A549 (cell line): ENCODE data around the gene TSC22D1. TPM values are rescaled to one million over a fixed set of nuclear protein-coding genes. Genes with fewer than 3 reads are reported as not detected.

ENCODE experiments used
- ATAC-seq, 2 experiments: fragments of 200-7000 bp in 1 of 2; fragments of >200 bp in 1 of 2; cut with Nextera tagmentation in 1 of 2; cut with Tn5 transposase in 1 of 2; 3 replicates each; pipeline versions ENCODE4 v1.8.0 to v1.9.1; 2018 to 2020; ENCODE audit warnings: mild to moderate bottlenecking in 1 of 2, moderate library complexity in 1 of 2
- CTCF ChIA-PET: fragments of 300-600 bp; sonication (Branson Sonifier 250); formaldehyde crosslinking; extraction: SDS; loops from one replicate; lab custom pipeline; 2021; ENCODE audit warnings: antibody characterized with exemption, inconsistent platforms; lab: Yijun Ruan, JAX
- POLR2A ChIA-PET: fragments of 350-600 bp; formaldehyde crosslinking; extraction: SDS; loops from one replicate; lab custom pipeline; 2021; ENCODE audit warnings: antibody characterized with exemption, inconsistent platforms; lab: Yijun Ruan, JAX
- DNase-seq, 2 experiments: peaks; one replicate each; pipeline versions ENCODE4 v3.0.0 to v3.0.0-alpha.2; 2011 to 2016; ENCODE audit warnings: low read depth in 1 of 2, low spot score in 1 of 2
- FAIRE-seq: peaks from 2 replicates; lab custom pipeline; 2011; peaks lifted over from hg19 to GRCh38; lab: Jason Lieb, UNC
- H3K27ac ChIP-seq, 2 experiments: fragments of >200 bp; sonication (Bioruptor Twin); formaldehyde crosslinking; 3 replicates each; pipeline ENCODE4 v1.5.1; 2016 to 2017
- H3K4me1 ChIP-seq: fragments of >200 bp; sonication (Bioruptor Twin); formaldehyde crosslinking; 3 replicates; pipeline ENCODE4 v1.6.1; 2016
- H3K4me2 ChIP-seq: fragments of >200 bp; sonication (Bioruptor Twin); formaldehyde crosslinking; 3 replicates; pipeline ENCODE4 v1.6.1; 2016
- H3K4me3 ChIP-seq: fragments of >200 bp; sonication (Bioruptor Twin); formaldehyde crosslinking; 3 replicates; pipeline ENCODE4 v1.5.1; 2016
- H3K9me3 ChIP-seq: fragments of >200 bp; sonication (Bioruptor Twin); formaldehyde crosslinking; 3 replicates; pipeline ENCODE4 v1.6.1; 2016
- ATOH8 ChIP-seq: fragments of 250-450 bp; sonication (Bioruptor Pico); IDR thresholded peaks from 2 replicates; pipeline ENCODE4 v1.5.0; 2020; ENCODE audit warnings: low read depth, mild to moderate bottlenecking, moderate library complexity
- BCL3 ChIP-seq: fragments of >200 bp; sonication (Bioruptor Twin); formaldehyde crosslinking; IDR thresholded peaks from 3 replicates; pipeline ENCODE4 v1.6.1; 2016
- CEBPB ChIP-seq, 2 experiments: fragments of >200 bp in 1 of 2; sonication (Bioruptor Twin) in 1 of 2; formaldehyde crosslinking in 1 of 2; IDR thresholded peaks; 2 replicates each; pipeline ENCODE4 v1.6.1; 2012 to 2016
- CHD4 ChIP-seq: fragments of 200-600 bp; sonication (generic); IDR thresholded peaks from 2 replicates; pipeline ENCODE4 v1.6.1; 2016; ENCODE audit warnings: antibody characterized with exemption, mild to moderate bottlenecking, borderline replicate concordance
- EHF ChIP-seq: fragments of 250-450 bp; sonication (Bioruptor Pico); IDR thresholded peaks from 2 replicates; pipeline ENCODE4 v1.5.0; 2020; ENCODE audit warnings: mild to moderate bottlenecking
- EHMT2 ChIP-seq: fragments of 200-600 bp; sonication (generic); IDR thresholded peaks from 2 replicates; pipeline ENCODE4 v1.6.1; 2016; ENCODE audit warnings: antibody characterized with exemption, low read depth, mild to moderate bottlenecking, moderate library complexity
- FOSL2 ChIP-seq, 2 experiments: fragments of 450-650 bp in 1 of 2; fragments of >200 bp in 1 of 2; sonication (Bioruptor Twin) in 1 of 2; formaldehyde crosslinking; IDR thresholded peaks; 2 replicates each; pipeline versions ENCODE4 v1.5.0 to v1.6.1; 2016 to 2020; ENCODE audit warnings: mild to moderate bottlenecking in 1 of 2, moderate library complexity in 1 of 2
- HDAC2 ChIP-seq: fragments of 200-600 bp; sonication (generic); IDR thresholded peaks from 2 replicates; pipeline ENCODE4 v1.6.1; 2016
- HEYL ChIP-seq: fragments of 250-450 bp; sonication (Bioruptor Pico); IDR thresholded peaks from 2 replicates; pipeline ENCODE4 v1.8.0; 2021; ENCODE audit warnings: mild to moderate bottlenecking, moderate library complexity
- HMGXB4 ChIP-seq: fragments of 250-450 bp; sonication (Bioruptor Pico); IDR thresholded peaks from 2 replicates; pipeline ENCODE4 v1.5.0; 2021; ENCODE audit warnings: mild to moderate bottlenecking, moderate library complexity, borderline replicate concordance
- JUNB ChIP-seq: fragments of >200 bp; sonication (Bioruptor Twin); formaldehyde crosslinking; IDR thresholded peaks from 2 replicates; pipeline ENCODE4 v1.6.1; 2016
- MAFK ChIP-seq: fragments of 450-650 bp; IDR thresholded peaks from 2 replicates; pipeline ENCODE4 v1.6.1; 2014; ENCODE audit not compliant: partially characterized antibody
- MAX ChIP-seq: IDR thresholded peaks from 2 replicates; pipeline ENCODE4 v1.6.1; 2012
- NFE2L2 ChIP-seq: fragments of 150-350 bp; conservative IDR thresholded peaks from 2 replicates; pipeline ENCODE4 v1.6.1; 2014; ENCODE audit warnings: low read length
- RAD21 ChIP-seq, 2 experiments: fragments of >200 bp in 1 of 2; sonication (Bioruptor Twin) in 1 of 2; formaldehyde crosslinking in 1 of 2; IDR thresholded peaks in 1 of 2; conservative IDR thresholded peaks in 1 of 2; 2 replicates in 1 of 2; 3 replicates in 1 of 2; pipeline ENCODE4 v1.6.1; 2012 to 2018; ENCODE audit warnings: inconsistent platforms in 1 of 2
- RCOR1 ChIP-seq: fragments of 150-350 bp; IDR thresholded peaks from 2 replicates; pipeline ENCODE4 v1.6.1; 2014; ENCODE audit warnings: antibody characterized with exemption, low read length, low read depth
- RNF2 ChIP-seq: fragments of 200-600 bp; sonication (generic); IDR thresholded peaks from 2 replicates; pipeline ENCODE4 v1.6.1; 2016; ENCODE audit warnings: low read depth, mild to moderate bottlenecking, antibody characterized with exemption, moderate library complexity, borderline replicate concordance
- SMC3 ChIP-seq: fragments of >200 bp; sonication (Bioruptor Twin); formaldehyde crosslinking; IDR thresholded peaks from 3 replicates; pipeline ENCODE4 v1.6.1; 2018; ENCODE audit warnings: inconsistent platforms
- TP53 ChIP-seq: fragments of 250-450 bp; sonication (Bioruptor Pico); IDR thresholded peaks from 2 replicates; pipeline ENCODE4 v1.5.0; 2021; ENCODE audit warnings: mild to moderate bottlenecking, moderate library complexity
- ZC3H11A ChIP-seq: fragments of 450-650 bp; IDR thresholded peaks from 2 replicates; pipeline ENCODE4 v1.6.1; 2014; ENCODE audit warnings: antibody characterized with exemption, mild to moderate bottlenecking
- WGBS: methylation state at CpG from one replicate; pipeline ENCODE4 v1.1.6; 2017; ENCODE audit errors: missing lambda C conversion rate; 5-methylcytosine and 5-hydroxymethylcytosine counted together
- polyA plus RNA-seq, 4 experiments: library from polyadenylated mRNA; depleted of rRNA in 3 of 4; stranded (reverse); fragments of >200 nt; fragmentation: RNase III in 1 of 4; extraction: RNeasy Plus Mini Kit Qiagen cat#74134 plus additional on column Dnase treatment in 1 of 4; gene quantifications; 2 replicates in 3 of 4; 3 replicates in 1 of 4; pipeline ENCODE4 v1.2.3, GENCODE V29; 2011 to 2017

The TSC22D1 gene
- polyA plus RNA-seq, 2 of the 4 experiments (the other 2 are of a cell fraction) = 66.8 to 196 TPM

- WGBS = 6% methylated on average over 4 of the region's 4 CpGs
- Histone ChIP-seq H3K4me1 (peaks cover 34% of the 10 kb centered on the region), H3K27ac (peak overlapping the region; percentile 86 to 87), H3K4me3 (peak overlapping the region; percentile 26; the same call in 1 of the 3 replicates), H3K9me3 (no peaks in the 10 kb centered on the region), H3K4me2 (peak overlapping the region; percentile 92)
- POLR2A ChIA-PET = interaction anchor here (0.6 to 1.1 kb wide), 5 partner anchors 14 to 430 kb away, joined by 3 to 7 read pairs (median 5); no protein-coding TSS in a partner anchor
- ATAC-seq (peak; percentile 82 to 91; a peak in 5 of 6 replicates), FAIRE-seq (no peak), DNase-seq (peak; percentile 13 to 61)
- no peak for TF ChIP-seq RCOR1
- TF ChIP-seq HDAC2 = no peak
- TF ChIP-seq FOSL2 (IDR thresholded peaks at IDR 0.05) = no peak
- peak; percentile 39; the same call in 1 of the 2 replicates for TF ChIP-seq FOSL2 (CRISPR knock-in tag; IDR thresholded peaks at IDR 0.05)
- peak; percentile 98 for TF ChIP-seq MAFK
- TF ChIP-seq EHMT2 = no peak
- TF ChIP-seq RAD21 (conservative IDR thresholded peaks at IDR 0.05 in 1 of 2, IDR thresholded peaks at IDR 0.05 in 1 of 2) = no peak
- no peak for TF ChIP-seq RNF2
- no peak for TF ChIP-seq ZC3H11A
- TF ChIP-seq SMC3 = no peak
- TF ChIP-seq HMGXB4 (CRISPR knock-in tag) = no peak
- TF ChIP-seq CEBPB (IDR thresholded peaks at IDR 0.05) = peak in 1 of 2 experiments; percentile 42; a peak in 1 of 4 replicates
- peak; percentile 91 for TF ChIP-seq NFE2L2
- no peak for TF ChIP-seq CHD4
- CTCF ChIA-PET = interaction anchor here (0.6 to 1.2 kb wide), 2 partner anchors 231 to 362 kb away, joined by 3 read pairs; no protein-coding TSS in a partner anchor
Observed at GRCh38 chr13:44523146-44524015, 52.7 kb downstream of the TSC22D1 start.

GRCh38 chr13:44519642-44520041 lies 56.5 kb downstream of the TSC22D1 start:
- FAIRE-seq (no peak), DNase-seq (no peak), ATAC-seq (no peak)
- 83% methylated on average over 3 of the region's 3 CpGs for WGBS
- no peak overlapping the region for H3K4me2 ChIP-seq
- TF ChIP-seq NFE2L2 = no peak
- TF ChIP-seq HEYL (CRISPR knock-in tag) = no peak
- TF ChIP-seq JUNB = no peak
- TF ChIP-seq ATOH8 (CRISPR knock-in tag) = no peak
- no peak for TF ChIP-seq BCL3
- no peak for TF ChIP-seq TP53
- no peak for TF ChIP-seq HDAC2
- no peak for TF ChIP-seq EHF (CRISPR knock-in tag)
- no peak for TF ChIP-seq MAX
- no peak overlapping the region for H3K4me3 ChIP-seq
- CTCF ChIA-PET = no interaction called here
- H3K9me3 ChIP-seq = no peaks in the 10 kb centered on the region
- H3K4me1 ChIP-seq = peaks cover 39% of the 10 kb centered on the region
- H3K27ac ChIP-seq = no peak overlapping the region
- POLR2A ChIA-PET = no interaction called here
